RPMI8226 (cell line): ENCODE results near the gene CSTF3.
A peak's percentile ranks its signal among the peaks of the same experiment; 100 is the strongest.
"Not testable (repeated sequence)": the region's sequence is repeated elsewhere in the genome, so short reads cannot be mapped to it uniquely, and the experiment has no call there.

Experiments used
- DNase-seq: peaks from one replicate; pipeline ENCODE4 v3.0.0-alpha.2; 2015

Gene CSTF3

GRCh38 chr11:33072465-33072864 lies 88.8 kb downstream of the CSTF3 start:
- DNase-seq: no peak

GRCh38 chr11:33068611-33069340 lies 92.5 kb downstream of the CSTF3 start:
- DNase-seq: no peak

GRCh38 chr11:33067294-33067693 lies 94.0 kb downstream of the CSTF3 start:
- no peak for DNase-seq

- DNase-seq: peak; percentile 55
Observed at GRCh38 chr11:33065445-33066178, 95.7 kb downstream of the CSTF3 start.

- DNase-seq: no peak
Observed at GRCh38 chr11:33064866-33065265, 96.4 kb downstream of the CSTF3 start.

- no peak for DNase-seq
Observed at GRCh38 chr11:33064033-33064825, 97.1 kb downstream of the CSTF3 start.

GRCh38 chr11:33063326-33063881 lies 97.9 kb downstream of the CSTF3 start:
- DNase-seq: no peak

GRCh38 chr11:33062137-33062536 lies 99.1 kb downstream of the CSTF3 start:
- DNase-seq: no peak

GRCh38 chr11:33060271-33060670 lies 101.0 kb downstream of the CSTF3 start:
- DNase-seq: no peak

GRCh38 chr11:33059331-33060007 lies 101.8 kb downstream of the CSTF3 start:
- DNase-seq: no peak

GRCh38 chr11:33057284-33057683 lies 104.0 kb downstream of the CSTF3 start:
- no peak for DNase-seq

GRCh38 chr11:33055375-33055774 lies 105.9 kb downstream of the CSTF3 start:
- no peak for DNase-seq

GRCh38 chr11:33052231-33052630 lies 109.0 kb downstream of the CSTF3 start:
- no peak for DNase-seq

- not testable (repeated sequence) for DNase-seq
Observed at GRCh38 chr11:33049565-33050408, 111.5 kb downstream of the CSTF3 start.

- DNase-seq: not testable (repeated sequence)
Observed at GRCh38 chr11:33048701-33049100, 112.6 kb downstream of the CSTF3 start.

- no peak for DNase-seq
Observed at GRCh38 chr11:33045551-33046255, 115.6 kb downstream of the CSTF3 start.

- DNase-seq: no peak
Observed at GRCh38 chr11:33044285-33044756, 117.0 kb downstream of the CSTF3 start.

- DNase-seq: no peak
Observed at GRCh38 chr11:33043221-33043830, 118.0 kb downstream of the CSTF3 start.

- DNase-seq: no peak
Observed at GRCh38 chr11:33040862-33041453, 120.3 kb downstream of the CSTF3 start.
